ENCODE data around the gene ADAP2. TPM values are rescaled to one million over a fixed set of nuclear protein-coding genes. Genes with fewer than 3 reads are reported as not detected.
A peak's percentile ranks its signal among the peaks of the same experiment; 100 is the strongest.
"Not testable (repeated sequence)": the region's sequence is repeated elsewhere in the genome, so short reads cannot be mapped to it uniquely, and the experiment has no call there.

Gene ADAP2
- total and polyA plus RNA-seq, 9 donors, result 3.9 to 7.9 (median 5.9) TPM

GRCh38 chr17:30952638-30953393 is 31.1 kb downstream of the ADAP2 start:
- H3K4me1 ChIP-seq (ENCODE audit: control insufficient read depth, insufficient read depth, low read length), result peaks cover 14% of the 10 kb centered on the region
- no peaks in the 10 kb centered on the region for H3K9me3 ChIP-seq (replicated peaks; ENCODE audit: control insufficient read depth, low read depth, low read length)
- H3K27ac ChIP-seq (ENCODE audit: low read length), result peak overlapping the region; percentile 35
- WGBS (ENCODE audit: insufficient coverage), result 100% methylated on average over 1 of the region's 9 CpGs
- peak; percentile 65 for DNase-seq
- no peaks in the 10 kb centered on the region for H3K36me3 ChIP-seq (ENCODE audit: control insufficient read depth, insufficient read depth, low read length)
- no peak overlapping the region for H3K4me3 ChIP-seq (ENCODE audit: low read length)
- no peaks in the 10 kb centered on the region for H3K27me3 ChIP-seq (ENCODE audit: control insufficient read depth, insufficient read depth, low read length)

- Histone ChIP-seq H3K4me1 (ENCODE audit: control insufficient read depth, insufficient read depth, low read length) (peaks cover 17% of the 10 kb centered on the region), H3K27me3 (ENCODE audit: control insufficient read depth, insufficient read depth, low read length) (peaks cover 3% of the 10 kb centered on the region), H3K27ac (ENCODE audit: low read length) (peak overlapping the region; percentile 71), H3K9me3 (replicated peaks; ENCODE audit: control insufficient read depth, low read depth, low read length) (no peaks in the 10 kb centered on the region), H3K4me3 (ENCODE audit: low read length) (no peak overlapping the region), H3K36me3 (ENCODE audit: control insufficient read depth, insufficient read depth, low read length) (no peaks in the 10 kb centered on the region)
- peak; percentile 73 for DNase-seq
- WGBS (ENCODE audit: insufficient coverage), result 93% methylated on average over 3 of the region's 6 CpGs
These were observed 32.5 kb downstream of the ADAP2 start for GRCh38 chr17:30954046-30954830.

- 27% methylated on average over 6 of the region's 8 CpGs for WGBS (ENCODE audit: insufficient coverage)
- H3K27ac ChIP-seq (ENCODE audit: low read length), result peak overlapping the region; percentile 59
These were observed 35.1 kb downstream of the ADAP2 start for GRCh38 chr17:30956764-30957374.

GRCh38 chr17:30957741-30958140 is 36.0 kb downstream of the ADAP2 start:
- no peak overlapping the region for H3K4me3 ChIP-seq (ENCODE audit: low read length)
- H3K36me3 ChIP-seq (ENCODE audit: control insufficient read depth, insufficient read depth, low read length), result no peaks in the 10 kb centered on the region
- H3K9me3 ChIP-seq (replicated peaks; ENCODE audit: control insufficient read depth, low read depth, low read length), result no peaks in the 10 kb centered on the region
- peaks cover 3% of the 10 kb centered on the region for H3K27me3 ChIP-seq (ENCODE audit: control insufficient read depth, insufficient read depth, low read length)
- H3K4me1 ChIP-seq (ENCODE audit: control insufficient read depth, insufficient read depth, low read length), result peaks cover 13% of the 10 kb centered on the region
- WGBS (ENCODE audit: insufficient coverage), result 84% methylated on average over 4 of the region's 6 CpGs
- no peak for DNase-seq
- H3K27ac ChIP-seq (ENCODE audit: low read length), result no peak overlapping the region

More at GRCh38 chr17:30956764-30957374, 35.1 kb downstream of the ADAP2 start:
- H3K27me3 ChIP-seq (ENCODE audit: control insufficient read depth, insufficient read depth, low read length), result peaks cover 3% of the 10 kb centered on the region
- peaks cover 13% of the 10 kb centered on the region for H3K4me1 ChIP-seq (ENCODE audit: control insufficient read depth, insufficient read depth, low read length)
- H3K4me3 ChIP-seq (ENCODE audit: low read length), result no peak overlapping the region
- peak; percentile 43 for DNase-seq
- no peaks in the 10 kb centered on the region for H3K9me3 ChIP-seq (replicated peaks; ENCODE audit: control insufficient read depth, low read depth, low read length)
- H3K36me3 ChIP-seq (ENCODE audit: control insufficient read depth, insufficient read depth, low read length), result no peaks in the 10 kb centered on the region

GRCh38 chr17:30958187-30958586 is 36.4 kb downstream of the ADAP2 start:
- Histone ChIP-seq H3K4me1 (ENCODE audit: control insufficient read depth, insufficient read depth, low read length) (peaks cover 13% of the 10 kb centered on the region), H3K9me3 (replicated peaks; ENCODE audit: control insufficient read depth, low read depth, low read length) (no peaks in the 10 kb centered on the region), H3K27me3 (ENCODE audit: control insufficient read depth, insufficient read depth, low read length) (peaks cover 3% of the 10 kb centered on the region), H3K4me3 (ENCODE audit: low read length) (no peak overlapping the region), H3K36me3 (ENCODE audit: control insufficient read depth, insufficient read depth, low read length) (no peaks in the 10 kb centered on the region), H3K27ac (ENCODE audit: low read length) (no peak overlapping the region)
- WGBS (ENCODE audit: insufficient coverage), result 69% methylated on average over 3 of the region's 7 CpGs
- peak; percentile 19 for DNase-seq

- WGBS (ENCODE audit: insufficient coverage), result 68% methylated on average over 4 of the region's 9 CpGs
- H3K4me3 ChIP-seq (ENCODE audit: low read length), result no peak overlapping the region
These were observed 39.8 kb downstream of the ADAP2 start for GRCh38 chr17:30961209-30962188.

GRCh38 chr17:30964312-30964711 is 42.6 kb downstream of the ADAP2 start:
- H3K4me3 ChIP-seq (ENCODE audit: low read length); H3K36me3 ChIP-seq (ENCODE audit: control insufficient read depth, insufficient read depth, low read length); H3K4me1 ChIP-seq (ENCODE audit: control insufficient read depth, insufficient read depth, low read length); DNase-seq; H3K27me3 ChIP-seq (ENCODE audit: control insufficient read depth, insufficient read depth, low read length); H3K9me3 ChIP-seq (replicated peaks; ENCODE audit: control insufficient read depth, low read depth, low read length); H3K27ac ChIP-seq (ENCODE audit: low read length): not testable (repeated sequence)
- WGBS (ENCODE audit: insufficient coverage), result 93% methylated on average over 5 of the region's 8 CpGs

More at GRCh38 chr17:30961209-30962188, 39.8 kb downstream of the ADAP2 start:
- Histone ChIP-seq H3K27ac (ENCODE audit: low read length) (peak overlapping the region; percentile 29), H3K9me3 (replicated peaks; ENCODE audit: control insufficient read depth, low read depth, low read length) (no peaks in the 10 kb centered on the region), H3K27me3 (ENCODE audit: control insufficient read depth, insufficient read depth, low read length) (peaks cover 3% of the 10 kb centered on the region), H3K36me3 (ENCODE audit: control insufficient read depth, insufficient read depth, low read length) (no peaks in the 10 kb centered on the region), H3K4me1 (ENCODE audit: control insufficient read depth, insufficient read depth, low read length) (peaks cover 6% of the 10 kb centered on the region)
- DNase-seq, result peak; percentile 23

- Histone ChIP-seq H3K9me3 (replicated peaks; ENCODE audit: control insufficient read depth, low read depth, low read length) (no peaks in the 10 kb centered on the region), H3K36me3 (ENCODE audit: control insufficient read depth, insufficient read depth, low read length) (no peaks in the 10 kb centered on the region), H3K4me1 (ENCODE audit: control insufficient read depth, insufficient read depth, low read length) (no peaks in the 10 kb centered on the region), H3K4me3 (ENCODE audit: low read length) (no peak overlapping the region), H3K27ac (ENCODE audit: low read length) (no peak overlapping the region), H3K27me3 (ENCODE audit: control insufficient read depth, insufficient read depth, low read length) (no peaks in the 10 kb centered on the region)
- 75% methylated on average over 4 of the region's 5 CpGs for WGBS (ENCODE audit: insufficient coverage)
- DNase-seq, result no peak
These were observed 43.1 kb downstream of the ADAP2 start for GRCh38 chr17:30964876-30965275.

- no peak overlapping the region for H3K27ac ChIP-seq (ENCODE audit: low read length)
- H3K4me1 ChIP-seq (ENCODE audit: control insufficient read depth, insufficient read depth, low read length), result no peaks in the 10 kb centered on the region
- no peaks in the 10 kb centered on the region for H3K36me3 ChIP-seq (ENCODE audit: control insufficient read depth, insufficient read depth, low read length)
- no peaks in the 10 kb centered on the region for H3K27me3 ChIP-seq (ENCODE audit: control insufficient read depth, insufficient read depth, low read length)
- no peak overlapping the region for H3K4me3 ChIP-seq (ENCODE audit: low read length)
- no peaks in the 10 kb centered on the region for H3K9me3 ChIP-seq (replicated peaks; ENCODE audit: control insufficient read depth, low read depth, low read length)
- no peak for DNase-seq
- WGBS (ENCODE audit: insufficient coverage), result no CpG with 5 or more reads among the region's 3 CpGs
These were observed 43.9 kb downstream of the ADAP2 start for GRCh38 chr17:30965686-30966085.

Data from muscle of leg (tissue), 11 donors.